Type B pancreatic cell (in vitro differentiated cells): ENCODE results near the gene TRMO. TPM values are rescaled to one million over a fixed set of nuclear protein-coding genes. Genes with fewer than 3 reads are reported as not detected.

Experiments used
- DNase-seq: peaks from one replicate; pipeline ENCODE4 v3.0.0; 2021; ENCODE audit warnings: mixed read lengths; ENCODE audit not compliant: unreplicated experiment; ENCODE audit errors: extremely low spot score
- H3K27ac Mint-ChIP-seq: 2 replicates; pipeline ENCODE4 v1.8.0; 2021; ENCODE audit warnings: mild to moderate bottlenecking, mixed read lengths
- H3K27me3 Mint-ChIP-seq: 2 replicates; pipeline ENCODE4 v1.8.0; 2021; ENCODE audit warnings: mixed read lengths
- H3K36me3 Mint-ChIP-seq: 2 replicates; pipeline ENCODE4 v1.8.0; 2021; ENCODE audit warnings: mixed read lengths
- H3K4me1 Mint-ChIP-seq: one replicate; pipeline ENCODE4 v1.8.0; 2021; ENCODE audit warnings: mixed read lengths; ENCODE audit not compliant: unreplicated experiment
- H3K4me3 Mint-ChIP-seq: 2 replicates; pipeline ENCODE4 v1.8.0; 2021; ENCODE audit warnings: mild to moderate bottlenecking, mixed read lengths
- H3K9me3 Mint-ChIP-seq: 2 replicates; pipeline ENCODE4 v1.8.0; 2021; ENCODE audit warnings: mixed read lengths
- CTCF ChIP-seq: fragments of 200-600 bp; sonication (generic); conservative IDR thresholded peaks from 2 replicates; pipeline ENCODE4 v1.5.0; 2021; ENCODE audit warnings: antibody characterized with exemption, mild to moderate bottlenecking
- total RNA-seq: library from RNA; stranded (reverse); gene quantifications from 2 replicates; pipeline ENCODE4 v1.2.1, GENCODE V29; 2021; ENCODE audit warnings: low replicate concordance

The TRMO gene
- total RNA-seq, 1 donor from 2014 or later = 11.3 TPM

GRCh38 chr9:97900738-97901565 lies 21.3 kb downstream of the TRMO start:
- no peak for DNase-seq
- H3K4me1 Mint-ChIP-seq = no peaks in the 10 kb centered on the region
- H3K4me3 Mint-ChIP-seq = no peak overlapping the region

GRCh38 chr9:97900103-97900737 lies 22.1 kb downstream of the TRMO start:
- H3K4me3 Mint-ChIP-seq = no peak overlapping the region
- no peak overlapping the region for H3K27ac Mint-ChIP-seq
- no peak for DNase-seq
- H3K27me3 Mint-ChIP-seq = no peaks in the 10 kb centered on the region
- peaks cover 16% of the 10 kb centered on the region for H3K36me3 Mint-ChIP-seq
- no peaks in the 10 kb centered on the region for H3K4me1 Mint-ChIP-seq
- no peak for TF ChIP-seq CTCF
- no peaks in the 10 kb centered on the region for H3K9me3 Mint-ChIP-seq

More at GRCh38 chr9:97900738-97901565, 21.3 kb downstream of the TRMO start:
- Mint-ChIP-seq H3K27ac (no peak overlapping the region), H3K9me3 (no peaks in the 10 kb centered on the region), H3K36me3 (peaks cover 16% of the 10 kb centered on the region), H3K27me3 (no peaks in the 10 kb centered on the region)
- peak; percentile 82 for TF ChIP-seq CTCF

- no peak overlapping the region for H3K27ac Mint-ChIP-seq
- TF ChIP-seq CTCF = no peak
- no peak overlapping the region for H3K4me3 Mint-ChIP-seq
- peaks cover 16% of the 10 kb centered on the region for H3K9me3 Mint-ChIP-seq
- no peak for DNase-seq
- H3K36me3 Mint-ChIP-seq = peaks cover 3% of the 10 kb centered on the region
- H3K4me1 Mint-ChIP-seq = no peaks in the 10 kb centered on the region
- peaks cover 14% of the 10 kb centered on the region for H3K27me3 Mint-ChIP-seq
These were observed 26.5 kb downstream of the TRMO start for GRCh38 chr9:97895695-97896332.

GRCh38 chr9:97895211-97895610 lies 27.1 kb downstream of the TRMO start:
- Mint-ChIP-seq H3K4me3 (no peak overlapping the region), H3K9me3 (peaks cover 16% of the 10 kb centered on the region), H3K4me1 (no peaks in the 10 kb centered on the region), H3K36me3 (peaks cover 3% of the 10 kb centered on the region), H3K27ac (no peak overlapping the region), H3K27me3 (peaks cover 17% of the 10 kb centered on the region)
- no peak for TF ChIP-seq CTCF
- DNase-seq = no peak

GRCh38 chr9:97892421-97892820 lies 29.9 kb downstream of the TRMO start:
- DNase-seq = no peak
- Mint-ChIP-seq H3K4me1 (no peaks in the 10 kb centered on the region), H3K27ac (no peak overlapping the region), H3K9me3 (peaks cover 16% of the 10 kb centered on the region), H3K36me3 (peaks cover 3% of the 10 kb centered on the region), H3K27me3 (peaks cover 33% of the 10 kb centered on the region), H3K4me3 (no peak overlapping the region)
- no peak for TF ChIP-seq CTCF
